ENCODE data around the gene ZNF746. TPM values are rescaled to one million over a fixed set of nuclear protein-coding genes. Genes with fewer than 3 reads are reported as not detected.

The ZNF746 gene
- total RNA-seq, 8 experiments from 2014 or later = 10.8 to 19.5 (median 15.0) TPM

DNA sequence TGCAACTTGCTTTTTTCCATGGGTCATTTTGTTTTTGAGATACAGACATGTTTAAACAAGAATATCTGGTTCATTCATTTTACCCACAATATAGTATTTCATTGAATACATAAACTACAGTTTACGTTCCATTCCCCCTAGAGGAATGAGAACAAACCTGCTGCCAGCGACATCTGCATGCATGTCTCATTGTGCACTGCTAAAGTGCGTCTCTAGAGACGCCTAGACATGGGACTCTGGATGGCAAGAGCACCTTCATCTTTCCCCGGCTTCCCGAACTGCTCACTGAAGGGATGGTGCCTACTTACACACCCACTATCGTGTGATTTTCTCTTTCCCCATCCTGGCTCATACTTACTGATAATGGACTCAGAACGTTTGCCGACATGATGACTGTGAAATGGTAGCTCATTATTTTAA is 35.5 kb downstream of the ZNF746 start:
- 0 to 98% (median 85%) methylated on average over 1 to 9 of the region's 9 CpGs for WGBS, 10 experiments
- Histone ChIP-seq H3K4me1 (replicated peaks in 1 of 2) (peaks cover 8 to 13% of the 10 kb centered on the region in 2 donors), H3K4me3 (no peak overlapping the region), H3K27ac (no peak overlapping the region)
- ATAC-seq (replicated peaks in 6 of 8) = no peak
- in situ Hi-C loops (cut with MboI; ENCODE audit: low pct_unique_long_range_greater_than_20kb in 2 of 9, low sequenced_read_pairs in 9 of 9, unreplicated experiment in 9 of 9) = no loop called here

DNA sequence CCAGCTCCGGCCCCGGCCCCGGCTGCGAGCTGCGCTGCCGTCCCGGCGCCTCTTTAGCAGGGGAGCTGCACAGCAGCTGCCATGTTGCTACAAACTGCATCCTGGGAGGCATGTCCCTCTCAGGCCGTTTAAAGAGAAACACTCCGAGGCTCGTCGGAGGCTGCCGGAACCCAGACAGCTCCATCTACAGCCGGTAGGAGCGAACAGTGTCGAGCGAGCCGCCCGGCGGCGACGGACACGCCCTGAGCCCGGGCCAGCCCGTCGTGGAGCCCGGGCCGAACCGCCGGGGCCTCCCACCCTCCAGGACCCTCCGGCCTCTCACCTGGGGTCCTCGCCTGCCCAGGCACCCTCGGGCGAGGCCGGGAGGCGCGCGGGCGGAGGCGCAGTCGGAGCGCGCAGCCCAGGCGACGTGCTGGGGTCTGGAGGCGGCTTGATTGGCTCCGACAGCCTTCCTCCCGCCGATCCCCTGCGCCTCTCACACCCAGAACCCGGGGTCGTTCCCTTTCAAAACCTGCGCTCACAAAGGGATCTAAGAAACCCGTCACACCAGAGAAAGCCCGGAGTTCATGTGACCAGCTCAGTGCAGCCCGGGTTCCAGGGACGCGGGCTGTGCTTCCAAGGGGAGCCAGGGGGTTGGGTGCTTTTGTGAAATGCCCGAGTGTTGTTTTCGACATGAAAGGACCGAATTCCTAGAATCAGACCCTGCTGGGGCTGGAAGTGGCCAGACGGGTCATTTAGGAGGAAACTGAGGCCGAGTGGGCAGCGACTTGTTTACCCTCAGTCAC is 36.9 kb downstream of the ZNF746 start, which contains the start of gene ZNF777:
Gene ZNF777 (minus strand): TSS at position 570 of the 785 bp plus-strand sequence. CDS start 5,040 bp downstream, outside the sequence.
- peak within 1 kb of the TSS; percentile 76 to 80 for H3K27ac ChIP-seq
- WGBS, 10 experiments = 0 to 27% (median 4%) methylated on average over 1 to 21 of the region's 64 CpGs; no CpG with 5 or more reads in 2 of the 10 experiments
- H3K4me1 ChIP-seq (replicated peaks in 1 of 2) = peaks cover 8 to 13% of the 10 kb centered on the region in 2 donors
- in situ Hi-C loops (cut with MboI; ENCODE audit: low pct_unique_long_range_greater_than_20kb in 2 of 9, low sequenced_read_pairs in 9 of 9, unreplicated experiment in 9 of 9) = no loop called here
- H3K4me3 ChIP-seq = peak within 1 kb of the TSS; percentile 47 to 94 (median 67)
- peak; percentile 90 to 96 (median 95) for ATAC-seq (replicated peaks in 6 of 8)

DNA sequence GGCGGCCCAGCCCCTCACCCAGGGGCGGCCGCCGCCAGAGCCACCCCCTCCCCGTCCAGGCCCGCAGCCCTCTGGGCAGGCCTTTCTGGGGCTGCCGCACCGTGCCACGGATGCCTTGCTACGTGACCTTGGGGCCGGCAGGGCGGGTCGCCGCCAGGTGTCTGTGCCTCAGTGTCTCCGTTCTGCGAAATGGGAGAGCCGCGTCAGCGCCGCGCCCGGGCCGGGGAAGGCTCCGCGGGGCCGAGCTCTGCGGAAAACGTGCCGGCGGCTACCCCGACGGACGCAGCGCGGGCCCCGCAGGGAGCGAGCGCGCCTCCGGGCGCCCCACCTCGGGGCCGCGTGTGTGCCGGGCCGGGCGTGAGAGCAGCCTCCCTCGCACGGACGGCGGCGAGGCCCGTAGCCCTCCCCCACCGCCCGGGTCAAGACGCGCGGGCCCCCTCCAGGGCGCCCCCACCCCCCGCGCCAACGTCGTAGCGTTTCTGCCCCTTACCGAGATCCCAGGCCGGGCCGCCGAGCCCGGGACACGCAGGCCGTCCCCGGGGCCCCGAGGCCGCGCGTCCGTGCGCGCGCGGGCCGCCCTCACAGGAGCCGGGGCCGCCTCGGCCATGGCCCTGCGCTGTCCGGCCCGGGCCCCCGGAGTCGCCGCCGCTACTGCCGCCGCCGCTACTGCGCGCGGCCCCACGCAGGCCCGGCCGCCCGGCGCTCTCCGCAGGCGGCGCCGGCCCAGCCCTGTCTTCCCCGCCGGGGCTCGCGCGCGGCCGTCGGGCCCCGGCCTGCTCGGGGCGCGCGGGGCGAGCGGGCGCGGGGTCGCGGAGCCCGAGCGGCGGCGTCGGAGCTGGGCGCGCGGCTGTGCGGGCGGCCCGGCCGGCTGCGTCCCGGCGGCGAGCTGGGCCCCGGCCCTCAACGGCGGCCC is 37.8 kb downstream of the ZNF746 start:
- peak overlapping the region; percentile 76 to 80 for H3K27ac ChIP-seq
- ATAC-seq (replicated peaks in 6 of 8) = peak; percentile 51 to 62 (median 56)
- H3K4me1 ChIP-seq (replicated peaks in 1 of 2) = peaks cover 8 to 13% of the 10 kb centered on the region in 2 donors
- in situ Hi-C loops (cut with MboI; ENCODE audit: low pct_unique_long_range_greater_than_20kb in 2 of 9, low sequenced_read_pairs in 9 of 9, unreplicated experiment in 9 of 9) = no loop called here
- peak overlapping the region; percentile 47 to 94 (median 67) for H3K4me3 ChIP-seq
- 0% methylated on average over 6 of the region's 145 CpGs; no CpG with 5 or more reads in 9 of the 10 experiments for WGBS, 10 experiments

DNA sequence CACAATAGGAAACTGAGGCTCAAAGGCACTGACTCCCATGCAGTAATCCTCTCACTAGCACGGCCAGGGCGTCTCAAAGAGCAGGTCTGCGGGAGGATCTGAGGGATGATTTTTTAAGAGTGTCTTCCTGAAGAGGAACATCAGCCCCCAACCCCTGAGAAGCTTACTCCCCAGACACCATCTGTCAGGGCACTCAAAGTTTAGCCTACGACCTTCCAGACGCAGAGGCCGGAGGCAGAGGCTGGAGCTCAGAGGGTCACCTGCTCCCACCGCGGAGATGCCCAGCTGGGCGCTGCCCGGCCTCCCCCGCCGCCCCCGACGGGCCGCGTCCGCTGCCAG is 38.4 kb downstream of the ZNF746 start:
- peaks cover 8 to 13% of the 10 kb centered on the region in 2 donors for H3K4me1 ChIP-seq (replicated peaks in 1 of 2)
- ATAC-seq (replicated peaks in 6 of 8) = no peak
- in situ Hi-C loops (cut with MboI; ENCODE audit: low pct_unique_long_range_greater_than_20kb in 2 of 9, low sequenced_read_pairs in 9 of 9, unreplicated experiment in 9 of 9) = no loop called here
- WGBS, 10 experiments = 0 to 25% methylated on average over 1 to 3 of the region's 17 CpGs; no CpG with 5 or more reads in 8 of the 10 experiments
- H3K27ac ChIP-seq = no peak overlapping the region
- H3K4me3 ChIP-seq = peak overlapping the region; percentile 47 to 94 (median 67)

DNA sequence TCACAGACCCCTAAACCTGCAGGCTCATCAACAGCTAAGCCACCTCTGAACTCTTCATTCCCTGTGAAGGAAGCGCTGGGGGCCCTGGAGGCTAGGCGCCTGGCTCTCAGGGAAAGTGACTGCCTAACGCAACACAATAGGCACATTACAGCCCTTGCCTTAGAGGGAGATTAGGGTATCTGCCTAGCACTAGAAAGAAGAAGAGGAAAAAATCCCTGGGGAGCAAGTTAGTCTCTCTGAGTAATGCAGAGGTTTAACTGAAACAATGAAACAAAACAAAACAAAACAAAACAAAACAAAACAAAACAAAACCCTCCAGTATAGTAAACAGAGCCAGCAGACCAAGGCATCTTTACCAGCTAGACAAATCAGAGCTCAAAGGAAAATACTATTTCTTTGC is 39.4 kb downstream of the ZNF746 start:
- Histone ChIP-seq H3K4me1 (replicated peaks in 1 of 2) (peaks cover 8 to 13% of the 10 kb centered on the region in 2 donors), H3K27ac (no peak overlapping the region), H3K4me3 (no peak overlapping the region)
- 66 to 100% (median 87%) methylated on average over 1 to 3 of the region's 3 CpGs; no CpG with 5 or more reads in 2 of the 10 experiments for WGBS, 10 experiments
- in situ Hi-C loops (cut with MboI; ENCODE audit: low pct_unique_long_range_greater_than_20kb in 2 of 9, low sequenced_read_pairs in 9 of 9, unreplicated experiment in 9 of 9) = no loop called here
- no peak for ATAC-seq (replicated peaks in 6 of 8)

DNA sequence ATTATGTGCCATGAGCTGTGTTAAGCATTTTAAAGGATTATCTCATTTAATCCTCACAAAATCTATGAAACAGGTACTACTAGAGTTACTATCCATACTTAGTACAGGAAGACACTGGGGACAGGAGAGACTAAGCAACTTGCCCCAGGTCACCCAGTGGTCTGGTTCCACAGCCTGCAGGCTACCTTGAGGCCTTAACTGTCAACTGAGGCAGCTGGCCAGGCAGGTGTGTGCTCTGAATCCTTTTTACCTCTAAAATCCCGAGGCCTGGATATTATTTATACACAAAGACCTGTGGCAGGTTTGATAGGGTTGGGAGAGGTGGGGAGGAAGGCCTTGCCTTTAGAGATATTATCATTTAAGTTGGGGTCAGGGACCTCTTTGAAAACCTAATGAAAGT is 39.8 kb downstream of the ZNF746 start:
- no peak for ATAC-seq (replicated peaks in 6 of 8)
- Histone ChIP-seq H3K4me3 (no peak overlapping the region), H3K27ac (no peak overlapping the region), H3K4me1 (replicated peaks in 1 of 2) (peaks cover 8 to 13% of the 10 kb centered on the region in 2 donors)
- in situ Hi-C loops (cut with MboI; ENCODE audit: low pct_unique_long_range_greater_than_20kb in 2 of 9, low sequenced_read_pairs in 9 of 9, unreplicated experiment in 9 of 9) = no loop called here
- WGBS, 10 experiments = no CpG with 5 or more reads among the region's 1 CpG

DNA sequence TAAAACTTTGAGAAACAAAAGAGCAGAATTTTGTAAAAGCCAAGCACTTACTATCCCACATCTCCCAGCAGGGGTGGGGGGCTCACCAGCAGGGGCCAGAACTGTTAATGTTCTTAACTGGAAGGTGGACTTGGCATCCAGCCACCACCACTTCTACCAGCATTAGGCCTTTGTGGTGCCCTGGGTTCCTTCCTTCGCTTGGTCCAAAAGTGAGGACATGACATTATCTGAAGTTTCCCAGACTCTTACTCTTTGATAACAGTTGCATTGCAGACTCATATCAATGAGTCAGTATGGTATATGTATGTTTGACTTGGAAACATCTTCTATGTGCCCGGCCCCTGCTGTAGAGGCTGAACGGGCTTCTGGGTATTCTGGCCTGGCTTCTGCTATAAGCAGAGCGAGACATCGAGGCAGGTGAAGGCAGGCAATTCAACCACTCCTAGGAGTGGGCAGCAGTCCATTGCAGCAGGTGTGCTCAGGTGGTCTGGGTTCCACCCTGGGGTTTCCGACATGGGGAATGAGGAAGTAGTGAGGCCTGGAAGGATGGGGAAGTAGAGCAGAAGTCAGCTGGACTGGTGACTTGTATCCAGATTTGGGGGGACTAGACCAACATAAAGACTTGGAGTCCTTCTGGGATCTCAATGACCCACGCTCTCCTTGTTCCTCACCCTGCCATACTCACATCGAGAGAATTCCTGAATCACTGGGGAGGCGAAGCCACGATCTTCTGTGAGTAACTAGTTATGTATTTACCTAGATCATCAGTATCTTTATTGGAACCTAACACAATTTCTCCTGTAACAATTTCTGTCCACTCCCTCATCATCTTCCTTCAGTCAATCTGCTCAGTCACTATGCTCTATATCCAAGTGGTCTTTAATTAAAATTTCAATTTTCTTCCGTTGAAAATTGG is 40.8 kb downstream of the ZNF746 start:
- no peak overlapping the region for H3K27ac ChIP-seq
- 38 to 100% (median 99%) methylated on average over 1 to 10 of the region's 11 CpGs; no CpG with 5 or more reads in 1 of the 10 experiments for WGBS, 10 experiments
- in situ Hi-C loops (cut with MboI; ENCODE audit: low pct_unique_long_range_greater_than_20kb in 2 of 9, low sequenced_read_pairs in 9 of 9, unreplicated experiment in 9 of 9) = no loop called here
- no peak for ATAC-seq (replicated peaks in 6 of 8)
- no peak overlapping the region for H3K4me3 ChIP-seq
- H3K4me1 ChIP-seq (replicated peaks in 1 of 2) = peaks cover 8 to 13% of the 10 kb centered on the region in 2 donors

DNA sequence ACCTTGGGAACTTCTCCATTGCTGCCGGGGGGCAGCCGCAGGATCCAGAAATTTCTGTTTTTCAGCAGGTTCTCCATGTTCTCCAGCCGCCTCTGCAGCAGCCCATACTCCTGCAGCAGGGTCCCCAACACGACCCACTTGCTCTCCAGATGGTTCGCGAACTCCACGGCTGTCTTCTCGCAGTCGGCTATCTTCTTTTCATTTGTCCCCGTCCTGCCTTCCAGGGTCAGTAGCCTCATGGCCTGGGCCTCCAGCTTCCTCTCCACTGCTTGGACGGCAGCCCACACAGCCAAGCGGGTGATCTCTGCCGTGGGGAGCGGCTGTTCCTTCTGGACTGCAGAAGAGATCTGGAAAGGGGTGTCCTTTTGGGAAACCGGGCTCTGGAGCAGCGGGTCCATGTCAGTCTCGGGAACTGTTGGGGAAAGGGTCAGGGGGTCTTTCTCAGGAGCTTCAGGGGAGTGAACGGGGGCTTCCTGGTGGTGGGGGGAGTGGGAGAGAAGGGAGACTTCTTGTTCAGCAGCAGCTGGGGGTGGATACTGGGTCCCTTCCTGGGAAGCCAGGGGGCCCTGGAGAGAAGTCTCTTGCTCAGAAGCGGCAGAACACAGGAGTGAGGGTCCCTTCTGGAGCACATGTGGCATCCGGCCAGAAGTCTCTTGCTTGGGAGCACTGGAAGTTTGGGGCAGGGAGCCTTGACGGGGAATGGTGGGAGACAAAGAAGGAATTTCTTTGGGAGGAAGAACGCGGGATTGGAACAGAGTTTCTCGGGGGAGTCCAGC is 42.2 kb downstream of the ZNF746 start:
- ATAC-seq (replicated peaks in 6 of 8) = no peak
- no peak overlapping the region for H3K4me3 ChIP-seq
- H3K27ac ChIP-seq = no peak overlapping the region
- 85 to 95% (median 89%) methylated on average over 6 to 13 of the region's 24 CpGs; no CpG with 5 or more reads in 4 of the 10 experiments for whole genome bisulfite sequencing, 10 experiments
- in situ Hi-C loops (cut with MboI; ENCODE audit: low pct_unique_long_range_greater_than_20kb in 2 of 9, low sequenced_read_pairs in 9 of 9, unreplicated experiment in 9 of 9) = no loop called here
- peaks cover 8 to 13% of the 10 kb centered on the region in 2 donors for H3K4me1 ChIP-seq (replicated peaks in 1 of 2)

DNA sequence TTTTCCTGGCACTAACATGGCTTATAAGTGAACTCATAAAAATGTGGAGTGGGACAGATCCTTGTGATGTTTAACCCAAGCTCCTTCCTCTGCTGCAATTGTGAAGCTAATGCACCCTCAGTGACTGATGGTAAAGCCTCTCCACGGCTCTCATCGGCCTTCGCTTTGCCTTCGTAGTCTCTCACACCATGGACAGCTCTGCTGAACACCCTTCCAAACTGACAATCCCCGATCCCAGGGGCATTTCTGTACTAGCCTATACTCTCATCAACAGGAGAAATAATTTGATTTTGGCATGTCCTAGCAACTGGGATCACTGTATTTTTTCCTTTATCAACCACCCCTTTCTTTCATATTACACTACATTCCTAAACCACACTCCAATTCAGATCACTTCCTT is 42.9 kb downstream of the ZNF746 start:
- no peak overlapping the region for H3K27ac ChIP-seq
- WGBS, 10 experiments = 90 to 100% (median 93%) methylated on average over 1 to 5 of the region's 5 CpGs; no CpG with 5 or more reads in 4 of the 10 experiments
- in situ Hi-C loops (cut with MboI; ENCODE audit: low pct_unique_long_range_greater_than_20kb in 2 of 9, low sequenced_read_pairs in 9 of 9, unreplicated experiment in 9 of 9) = no loop called here
- no peak overlapping the region for H3K4me3 ChIP-seq
- no peak for ATAC-seq (replicated peaks in 6 of 8)
- peaks cover 8 to 13% of the 10 kb centered on the region in 2 donors for H3K4me1 ChIP-seq (replicated peaks in 1 of 2)

DNA sequence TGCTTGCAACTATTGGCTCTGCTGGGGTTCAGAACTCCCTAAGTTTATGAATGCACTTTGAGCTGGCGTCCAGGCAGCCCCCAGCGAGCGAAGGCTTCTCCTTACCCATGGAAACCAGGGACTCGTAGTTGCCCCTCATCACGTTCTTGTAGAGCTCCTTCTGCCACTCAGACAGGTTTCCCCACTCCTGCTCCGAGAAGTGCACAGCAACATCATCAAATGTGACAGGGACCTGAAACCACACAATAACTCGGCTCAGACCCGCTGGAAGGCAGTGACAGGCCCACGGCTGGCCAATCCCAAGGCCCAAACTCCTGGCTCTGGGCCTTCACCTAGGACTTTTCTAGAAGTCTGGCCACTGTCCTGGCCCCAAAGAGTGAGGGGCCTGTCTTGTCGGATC is 43.6 kb downstream of the ZNF746 start:
- H3K4me3 ChIP-seq = no peak overlapping the region
- in situ Hi-C loops (cut with MboI; ENCODE audit: low pct_unique_long_range_greater_than_20kb in 2 of 9, low sequenced_read_pairs in 9 of 9, unreplicated experiment in 9 of 9) = no loop called here
- ATAC-seq (replicated peaks in 6 of 8) = no peak
- peaks cover 6 to 9% of the 10 kb centered on the region in 2 donors for H3K4me1 ChIP-seq (replicated peaks in 1 of 2)
- 76 to 100% (median 92%) methylated on average over 2 to 8 of the region's 10 CpGs; no CpG with 5 or more reads in 6 of the 10 experiments for WGBS, 10 experiments
- no peak overlapping the region for H3K27ac ChIP-seq

DNA sequence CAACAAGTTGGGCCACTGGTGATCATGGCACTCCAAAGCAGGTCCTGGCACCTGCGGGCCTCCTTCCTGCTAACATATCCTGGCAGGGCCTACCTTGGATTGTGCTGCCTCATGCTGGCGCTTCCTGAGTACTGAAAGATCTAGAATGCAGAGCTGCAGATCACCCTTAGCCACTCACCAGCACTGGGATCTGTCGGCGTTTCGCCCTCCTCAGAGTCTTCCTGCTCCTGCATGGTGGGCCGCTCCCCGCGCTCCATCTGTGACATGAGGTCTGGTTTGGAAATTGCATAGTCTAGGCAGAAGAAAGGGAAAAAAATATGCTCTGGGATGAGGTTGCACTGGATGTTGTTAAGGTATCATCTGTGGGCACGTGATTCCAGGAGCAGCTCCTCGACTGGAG is 46.8 kb downstream of the ZNF746 start:
- no peak overlapping the region for H3K27ac ChIP-seq
- no peaks in the 10 kb centered on the region for H3K4me1 ChIP-seq (replicated peaks in 1 of 2)
- in situ Hi-C loops (cut with MboI; ENCODE audit: low pct_unique_long_range_greater_than_20kb in 2 of 9, low sequenced_read_pairs in 9 of 9, unreplicated experiment in 9 of 9) = no loop called here
- no peak overlapping the region for H3K4me3 ChIP-seq
- no peak for ATAC-seq (replicated peaks in 6 of 8)
- WGBS, 10 experiments = 93 to 100% (median 100%) methylated on average over 1 to 8 of the region's 10 CpGs; no CpG with 5 or more reads in 4 of the 10 experiments

DNA sequence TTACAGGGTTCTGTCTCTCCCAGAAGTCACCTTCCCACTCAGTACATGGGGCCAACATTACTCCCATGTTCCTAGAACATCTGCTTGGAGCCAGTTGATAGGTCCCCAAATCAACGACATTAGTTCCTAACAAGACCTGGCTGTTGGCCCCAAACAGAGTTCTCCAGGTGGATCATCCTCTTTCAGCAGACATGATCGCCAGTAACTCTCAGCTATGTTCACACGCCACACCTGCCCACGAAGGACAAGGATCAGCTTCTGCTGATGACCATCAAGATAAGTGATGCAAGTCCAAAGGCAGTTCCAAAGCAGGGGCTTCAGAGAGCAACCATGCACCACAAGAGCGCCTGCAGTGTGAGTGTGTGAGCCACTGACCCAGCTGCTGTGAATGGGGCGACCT is 47.7 kb downstream of the ZNF746 start:
- H3K4me1 ChIP-seq (replicated peaks in 1 of 2) = no peaks in the 10 kb centered on the region
- WGBS, 10 experiments = 83 to 100% (median 100%) methylated on average over 1 to 3 of the region's 6 CpGs; no CpG with 5 or more reads in 3 of the 10 experiments
- in situ Hi-C loops (cut with MboI; ENCODE audit: low pct_unique_long_range_greater_than_20kb in 2 of 9, low sequenced_read_pairs in 9 of 9, unreplicated experiment in 9 of 9) = no loop called here
- no peak overlapping the region for H3K27ac ChIP-seq
- no peak for ATAC-seq (replicated peaks in 6 of 8)
- no peak overlapping the region for H3K4me3 ChIP-seq

All from motor neuron (in vitro differentiated cells).